Measurements from ENCODE around the gene MRGPRD. TPM values are rescaled to one million over a fixed set of nuclear protein-coding genes. Genes with fewer than 3 reads are reported as not detected.

The MRGPRD gene
- total and polyA plus RNA-seq, 5 donors from 2014 or later, result 0.50 TPM; not detected in 4

GRCh38 chr11:68932358-68932757 is 48.4 kb downstream of the MRGPRD start:
- no peak for ATAC-seq (ENCODE audit: low read depth in 2 of 2)
- Histone ChIP-seq H3K27ac (ENCODE audit: insufficient read depth, low read length, poor library complexity, severe bottlenecking) (no peak overlapping the region), H3K36me3 (ENCODE audit: control insufficient read depth, insufficient read depth, low read length) (peaks cover 62% of the 10 kb centered on the region), H3K4me3 (ENCODE audit: low read depth, low read length) (no peak overlapping the region), H3K27me3 (ENCODE audit: control insufficient read depth, insufficient read depth, low read length) (no peaks in the 10 kb centered on the region), H3K9me3 (ENCODE audit: control insufficient read depth in 2 of 2, low read length in 2 of 2) (no peaks in the 10 kb centered on the region), H3K4me1 (ENCODE audit: control insufficient read depth, insufficient read depth, low read length, poor library complexity, severe bottlenecking) (no peaks in the 10 kb centered on the region)
- Mint-ChIP-seq H3K36me3 (peaks cover 31% of the 10 kb centered on the region), H3K27ac (no peak overlapping the region), H3K4me3 (no peak overlapping the region), H3K27me3 (no peaks in the 10 kb centered on the region), H3K4me1 (no peaks in the 10 kb centered on the region), H3K9me3 (no peaks in the 10 kb centered on the region)
- no peak for DNase-seq

DNA sequence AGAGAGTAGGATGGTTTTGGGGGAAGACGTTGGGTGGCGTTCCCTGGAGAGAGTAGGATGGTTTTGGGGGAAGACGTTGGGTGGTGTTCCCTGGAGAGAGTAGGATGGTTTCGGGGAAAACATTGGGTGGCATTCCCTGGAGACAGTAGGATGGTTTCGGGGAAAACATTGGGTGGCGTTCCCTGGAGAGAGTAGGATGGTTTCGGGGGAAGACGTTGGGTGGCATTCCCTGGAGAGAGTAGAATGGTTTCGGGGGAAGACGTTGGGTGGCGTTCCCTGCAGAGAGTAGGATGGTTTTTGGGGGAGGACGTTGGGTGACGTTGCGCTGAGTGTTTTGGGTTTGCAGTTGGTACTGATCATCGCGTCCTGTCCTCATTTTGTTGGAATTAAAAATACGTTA is 48.9 kb downstream of the MRGPRD start:
- H3K4me1 Mint-ChIP-seq, result no peaks in the 10 kb centered on the region
- H3K9me3 Mint-ChIP-seq, result peaks cover 0 to 3% (median 0%) of the 10 kb centered on the region in 7 donors
- Histone ChIP-seq H3K4me3 (ENCODE audit: low read depth, low read length) (no peak overlapping the region), H3K9me3 (ENCODE audit: control insufficient read depth in 2 of 2, low read length in 2 of 2) (no peaks in the 10 kb centered on the region), H3K36me3 (ENCODE audit: control insufficient read depth, insufficient read depth, low read length) (peaks cover 62% of the 10 kb centered on the region), H3K27me3 (ENCODE audit: control insufficient read depth, insufficient read depth, low read length) (no peaks in the 10 kb centered on the region), H3K27ac (ENCODE audit: insufficient read depth, low read length, poor library complexity, severe bottlenecking) (no peak overlapping the region), H3K4me1 (ENCODE audit: control insufficient read depth, insufficient read depth, low read length, poor library complexity, severe bottlenecking) (no peaks in the 10 kb centered on the region)
- H3K27me3 Mint-ChIP-seq, result no peaks in the 10 kb centered on the region
- H3K36me3 Mint-ChIP-seq, result peaks cover 35% of the 10 kb centered on the region
- no peak for ATAC-seq (ENCODE audit: low read depth in 2 of 2)
- no peak for DNase-seq
- no peak overlapping the region for H3K4me3 Mint-ChIP-seq
- peak overlapping the region in 1 of 3 donors; percentile 91 for H3K27ac Mint-ChIP-seq

DNA sequence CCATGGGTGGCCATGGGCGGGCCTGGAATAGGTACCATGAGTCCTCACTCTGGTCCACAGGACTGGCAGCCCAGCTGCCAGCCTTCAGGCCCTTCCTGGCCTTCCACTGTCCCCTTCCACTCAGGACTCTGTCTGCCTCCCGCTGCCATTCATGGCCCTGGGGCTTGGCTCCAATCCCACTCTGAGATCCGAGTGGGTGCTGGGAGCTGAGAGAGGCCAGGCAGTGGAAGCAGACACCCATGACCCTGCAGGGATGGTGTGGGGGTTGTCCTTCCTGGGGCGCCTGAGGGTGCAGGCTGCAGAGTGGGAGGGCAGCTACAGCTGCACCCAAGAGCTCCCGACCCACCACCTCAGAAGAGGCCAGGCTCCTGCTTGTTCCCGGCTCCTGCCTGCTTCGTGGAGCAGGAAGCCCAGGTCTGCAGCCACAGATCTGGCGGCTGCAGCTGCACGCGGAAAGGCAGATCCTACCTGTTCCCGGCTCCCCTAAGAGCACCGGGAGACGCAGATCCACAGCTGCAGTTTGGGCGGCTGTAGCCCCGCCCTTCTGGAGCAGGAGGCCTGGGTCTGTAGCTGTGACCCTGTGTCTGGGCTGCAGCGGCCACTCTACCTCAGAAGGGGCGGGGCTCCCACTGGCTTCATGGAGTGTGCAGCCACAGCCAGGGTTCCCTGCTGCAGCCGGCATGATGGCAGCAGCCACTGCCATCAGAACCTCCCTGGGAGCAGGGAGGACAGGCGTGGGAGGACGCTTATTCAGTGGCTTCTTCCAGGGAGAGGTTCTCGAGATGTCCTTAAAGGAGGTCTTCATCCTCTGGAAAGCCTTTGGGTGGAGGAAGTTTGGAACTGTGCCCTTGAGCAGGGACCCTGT is 49.6 kb downstream of the MRGPRD start:
- Mint-ChIP-seq H3K36me3 (peaks cover 38% of the 10 kb centered on the region), H3K27me3 (no peaks in the 10 kb centered on the region), H3K4me3 (no peak overlapping the region), H3K9me3 (peaks cover 0 to 6% (median 0%) of the 10 kb centered on the region in 7 donors), H3K27ac (no peak overlapping the region), H3K4me1 (no peaks in the 10 kb centered on the region)
- Histone ChIP-seq H3K27ac (ENCODE audit: insufficient read depth, low read length, poor library complexity, severe bottlenecking) (no peak overlapping the region), H3K27me3 (ENCODE audit: control insufficient read depth, insufficient read depth, low read length) (no peaks in the 10 kb centered on the region), H3K4me1 (ENCODE audit: control insufficient read depth, insufficient read depth, low read length, poor library complexity, severe bottlenecking) (no peaks in the 10 kb centered on the region), H3K4me3 (ENCODE audit: low read depth, low read length) (no peak overlapping the region), H3K9me3 (ENCODE audit: control insufficient read depth in 2 of 2, low read length in 2 of 2) (peaks cover 2 to 6% of the 10 kb centered on the region in 2 experiments), H3K36me3 (ENCODE audit: control insufficient read depth, insufficient read depth, low read length) (peaks cover 63% of the 10 kb centered on the region)
- DNase-seq, result no peak
- no peak for ATAC-seq (ENCODE audit: low read depth in 2 of 2)

Other genes starting within 250 kb of the MRGPRD start
- gene TESMIN, start 229.5 kb downstream of the MRGPRD start, total RNA-seq, result 6.4 TPM
- gene TESMIN, start 229.5 kb downstream of the MRGPRD start, polyA plus RNA-seq, result 1 to 10 TPM; 3.0 to 8.0 (median 5.0) TPM
- gene CPT1A, start 139.1 kb downstream of the MRGPRD start, total RNA-seq, result 16.7 TPM
- 1 to 10 TPM in 3 of 4 donors, under 1 TPM in 1; 0.32 to 4.5 (median 3.1) TPM for gene CPT1A, start 139.1 kb downstream of the MRGPRD start, polyA plus RNA-seq
- gene MRPL21, start 77.2 kb downstream of the MRGPRD start, total RNA-seq, result 40.7 TPM
- gene MRPL21, start 77.2 kb downstream of the MRGPRD start, polyA plus RNA-seq, result 100 to 1,000 TPM; 114 to 137 (median 132) TPM
- 47.5 TPM for gene IGHMBP2, start 77.1 kb downstream of the MRGPRD start, total RNA-seq
- gene IGHMBP2, start 77.1 kb downstream of the MRGPRD start, polyA plus RNA-seq, result 1 to 10 TPM; 5.4 to 8.2 (median 7.2) TPM
- not detected for gene MRGPRF, start 32.3 kb upstream of the MRGPRD start, total RNA-seq
- not detected for gene MRGPRF, start 32.3 kb upstream of the MRGPRD start, polyA plus RNA-seq
- gene TPCN2, start 67.9 kb upstream of the MRGPRD start, total RNA-seq, result 20.5 TPM
- gene TPCN2, start 67.9 kb upstream of the MRGPRD start, polyA plus RNA-seq, result 1 to 10 TPM; 5.9 to 8.3 (median 6.3) TPM
- 1.3 TPM for gene SMIM38, start 174.9 kb upstream of the MRGPRD start, total RNA-seq
- gene SMIM38, start 174.9 kb upstream of the MRGPRD start, polyA plus RNA-seq, result under 1 TPM in 2 of 4 donors, not detected in 2; 0.07 to 0.11 TPM

Measured in CD4-positive, CD25-positive, alpha-beta regulatory T cell (primary cell).